Thyroid gland (tissue), 4 donors: ENCODE results near the gene FCGR3A.
"Not testable (repeated sequence)": the region's sequence is repeated elsewhere in the genome, so short reads cannot be mapped to it uniquely, and the experiment has no call there.

ENCODE experiments used
- CTCF ChIP-seq, 6 experiments: fragments of 200-600 bp in 3 of 6; fragments of 450-650 bp in 3 of 6; sonication (generic) in 3 of 6; IDR thresholded peaks; one replicate each; pipeline ENCODE4 v1.5.1; 2016 to 2019; ENCODE audit warnings: antibody characterized with exemption in 6 of 6, mild to moderate bottlenecking in 2 of 6, inconsistent platforms in 1 of 6, moderate library complexity in 1 of 6
- POLR2A ChIP-seq, 2 donors: fragments of 450-650 bp; IDR thresholded peaks; one replicate each; pipeline ENCODE4 v1.6.1; 2017; ENCODE audit warnings: antibody characterized with exemption in 2 of 2, mild to moderate bottlenecking in 2 of 2, moderate library complexity in 1 of 2

DNA sequence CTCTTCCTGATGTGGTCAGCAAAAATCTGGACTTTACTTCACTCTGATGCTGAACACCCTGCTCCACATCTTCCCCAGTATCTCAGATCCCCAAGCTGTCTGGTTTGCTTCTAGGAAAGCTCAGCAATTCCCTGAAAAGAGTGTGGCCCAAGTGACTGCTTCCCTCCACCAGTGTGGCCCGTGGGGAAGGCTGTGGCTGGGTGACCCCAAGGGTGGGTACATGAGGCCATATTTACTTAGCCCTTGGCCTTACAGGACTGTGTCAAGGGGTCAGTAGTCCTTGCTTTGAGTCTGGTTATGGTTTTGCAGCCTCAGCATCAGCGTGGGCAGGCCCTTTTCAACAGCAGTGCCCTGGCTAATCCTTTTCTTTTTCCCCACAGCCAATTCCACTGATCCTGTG, 45.6 kb upstream of the FCGR3A start:
- TF ChIP-seq CTCF, POLR2A (IDR thresholded peaks at IDR 0.05): not testable (repeated sequence)
